ENCODE results near the gene LRFN4.

The LRFN4 gene

DNA sequence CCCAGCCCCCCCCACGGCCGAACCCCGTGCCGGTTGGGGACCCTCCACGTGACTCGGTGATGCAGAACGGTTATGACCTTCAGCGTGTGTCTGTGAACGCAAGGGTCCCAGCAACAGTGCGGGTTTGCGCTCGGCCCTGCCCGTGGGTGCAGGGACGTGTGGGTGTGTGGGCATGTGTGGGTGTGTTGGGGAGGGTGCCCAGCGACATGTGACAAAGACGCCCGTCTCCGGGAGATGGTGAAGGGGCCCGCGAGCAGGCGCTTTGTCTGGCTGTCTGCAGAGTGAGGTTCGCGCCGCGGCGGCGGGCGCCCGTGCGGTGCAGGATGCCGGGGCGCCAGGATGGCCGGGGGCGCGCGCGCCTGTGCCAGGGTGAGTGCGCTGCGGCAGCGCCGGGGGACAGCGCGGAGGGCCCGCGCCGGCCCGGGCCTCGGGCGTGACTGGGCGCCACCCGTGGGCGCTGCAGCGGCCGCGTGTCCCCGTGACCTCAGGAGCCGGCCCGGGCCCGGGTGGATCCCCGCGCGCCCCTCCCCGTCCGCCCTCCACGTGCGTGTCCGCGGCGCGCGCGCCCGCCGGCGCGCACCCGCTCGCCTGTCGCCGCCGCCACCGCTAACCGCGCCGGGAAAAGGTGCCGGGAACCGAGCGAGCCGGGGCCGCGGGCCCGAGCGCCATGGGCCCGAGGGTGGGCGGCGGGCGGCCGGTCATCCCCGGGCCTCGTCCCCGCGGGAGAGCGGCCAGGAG lies at the start of gene LRFN4:
Gene LRFN4, plus strand, starts transcription at position 569 of the 738 bp plus-strand sequence. CDS start 681 bp downstream, outside the sequence.
- TF ChIP-seq, protein P1, sequence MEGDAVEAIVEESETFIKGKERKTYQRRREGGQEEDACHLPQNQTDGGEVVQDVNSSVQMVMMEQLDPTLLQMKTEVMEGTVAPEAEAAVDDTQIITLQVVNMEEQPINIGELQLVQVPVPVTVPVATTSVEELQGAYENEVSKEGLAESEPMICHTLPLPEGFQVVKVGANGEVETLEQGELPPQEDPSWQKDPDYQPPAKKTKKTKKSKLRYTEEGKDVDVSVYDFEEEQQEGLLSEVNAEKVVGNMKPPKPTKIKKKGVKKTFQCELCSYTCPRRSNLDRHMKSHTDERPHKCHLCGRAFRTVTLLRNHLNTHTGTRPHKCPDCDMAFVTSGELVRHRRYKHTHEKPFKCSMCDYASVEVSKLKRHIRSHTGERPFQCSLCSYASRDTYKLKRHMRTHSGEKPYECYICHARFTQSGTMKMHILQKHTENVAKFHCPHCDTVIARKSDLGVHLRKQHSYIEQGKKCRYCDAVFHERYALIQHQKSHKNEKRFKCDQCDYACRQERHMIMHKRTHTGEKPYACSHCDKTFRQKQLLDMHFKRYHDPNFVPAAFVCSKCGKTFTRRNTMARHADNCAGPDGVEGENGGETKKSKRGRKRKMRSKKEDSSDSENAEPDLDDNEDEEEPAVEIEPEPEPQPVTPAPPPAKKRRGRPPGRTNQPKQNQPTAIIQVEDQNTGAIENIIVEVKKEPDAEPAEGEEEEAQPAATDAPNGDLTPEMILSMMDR (IDR thresholded peaks at IDR 0.05), result no peak

GRCh38 chr11:66809592-66809991 lies 47.3 kb upstream of the LRFN4 start:
- TF ChIP-seq, protein P1 (IDR thresholded peaks at IDR 0.05), result no peak

- TF ChIP-seq, protein P1 (IDR thresholded peaks at IDR 0.05), result no peak
Observed at GRCh38 chr11:66810576-66811185, 46.2 kb upstream of the LRFN4 start.

DNA sequence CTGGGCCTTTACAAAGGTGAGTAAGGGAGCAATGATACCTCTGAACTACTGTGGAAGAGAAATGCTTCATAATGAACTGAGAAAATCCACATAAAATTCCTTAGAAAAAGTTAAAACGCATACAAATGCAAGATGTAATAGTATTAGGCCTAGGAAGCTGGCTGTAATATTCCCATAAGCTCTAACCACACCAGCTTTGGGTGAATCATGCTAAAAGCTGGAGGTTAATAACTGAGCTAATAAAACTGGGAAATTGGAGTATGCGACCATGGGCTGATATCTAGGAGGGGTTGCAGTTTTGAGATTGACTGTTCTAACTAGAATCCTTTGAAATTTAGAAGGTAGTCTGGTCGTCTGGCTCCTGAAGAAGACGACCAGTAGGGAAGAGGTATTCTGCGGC lies 42.2 kb upstream of the LRFN4 start:
- TF ChIP-seq, protein P1 (IDR thresholded peaks at IDR 0.05), result no peak

DNA sequence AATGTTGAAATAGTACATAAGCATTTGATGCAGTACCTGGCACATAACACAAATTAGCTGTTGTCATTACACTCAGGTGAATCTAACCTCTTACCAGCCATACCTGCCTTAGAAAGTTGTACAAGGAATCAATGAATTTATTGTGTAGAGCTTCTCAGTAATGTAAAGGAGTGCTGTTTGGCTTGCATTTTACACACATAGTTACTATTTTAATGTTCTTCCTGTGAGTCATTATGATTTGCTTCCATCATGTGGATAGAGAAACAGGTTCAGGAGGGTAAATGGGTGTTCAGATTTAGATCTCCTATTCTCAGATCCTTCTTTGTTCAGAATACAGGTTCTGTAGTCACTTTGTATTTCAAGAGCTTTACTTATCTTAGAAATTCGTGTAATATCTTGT lies 41.2 kb upstream of the LRFN4 start:
- TF ChIP-seq, protein P1 (IDR thresholded peaks at IDR 0.05), result no peak

DNA sequence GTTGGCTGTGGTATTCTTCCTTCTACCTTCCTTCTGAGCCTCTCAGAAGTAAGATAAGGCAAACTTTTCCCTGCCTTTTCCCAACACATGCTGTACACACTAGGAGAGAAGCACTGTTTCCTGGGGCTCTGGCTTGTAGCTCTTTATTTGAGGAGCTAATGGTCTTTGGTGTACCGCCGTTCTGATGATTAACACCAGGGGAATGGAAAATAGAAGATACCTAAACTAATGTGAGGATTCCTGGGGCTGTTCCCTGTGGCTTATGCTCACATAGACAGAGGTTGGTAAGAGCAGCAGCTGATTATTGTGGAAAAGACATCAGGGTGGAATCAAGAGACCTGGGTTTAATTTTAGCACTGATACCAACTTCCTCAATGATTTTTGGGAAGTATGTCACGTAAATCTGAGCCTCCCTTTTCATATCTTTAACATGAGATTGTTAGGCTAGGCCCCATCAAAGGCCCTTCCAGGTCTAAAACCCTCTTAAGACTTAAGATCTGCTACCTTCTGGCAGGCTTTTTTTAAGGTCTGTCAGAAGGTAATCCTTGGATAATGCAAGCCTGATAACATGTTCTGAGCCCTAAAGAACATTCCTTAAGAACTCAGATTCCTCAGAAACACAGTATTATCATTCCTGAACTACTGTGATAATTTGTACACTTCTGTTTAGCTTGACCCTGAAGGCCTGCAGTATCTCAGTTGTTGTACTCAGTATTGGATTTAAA lies 38.5 kb upstream of the LRFN4 start:
- TF ChIP-seq, protein P1 (IDR thresholded peaks at IDR 0.05), result no peak

DNA sequence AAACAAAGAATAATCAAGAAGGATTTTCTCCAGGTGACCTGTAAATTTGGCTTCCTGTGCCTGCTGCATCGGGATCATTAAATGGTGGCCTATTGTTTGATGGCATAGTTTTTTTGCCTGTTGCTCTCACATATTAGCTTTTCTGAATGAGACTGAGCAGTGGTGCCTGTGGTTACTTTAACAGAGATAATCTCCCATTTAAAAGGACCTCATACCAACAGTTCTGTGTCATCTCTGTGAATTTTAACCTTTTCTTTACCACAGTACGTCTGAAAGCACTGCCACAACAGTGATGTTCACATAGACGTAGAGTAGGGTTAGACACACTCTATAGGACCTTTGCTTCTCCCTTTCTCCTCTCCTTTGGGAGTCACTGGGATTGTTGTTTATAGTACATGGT lies 36.5 kb upstream of the LRFN4 start:
- TF ChIP-seq, protein P1 (IDR thresholded peaks at IDR 0.05), result no peak
